Stimulated activated CD4-positive, alpha-beta T cell treated with anti-CD3 and anti-CD28 coated beads, Interleukin-1b, Interleukin-23, amount 100 ng/mL, for 4 hours (primary cell): ENCODE data around the gene ZNF281.
A peak's percentile ranks its signal among the peaks of the same experiment; 100 is the strongest.
"Not testable (repeated sequence)": the region's sequence is repeated elsewhere in the genome, so short reads cannot be mapped to it uniquely, and the experiment has no call there.

Experiments
- DNase-seq, 2 donors: peaks; one replicate each; pipeline ENCODE4 v3.0.0-alpha.2; 2020; ENCODE audit warnings: low read depth in 2 of 2

ZNF281 gene

DNA sequence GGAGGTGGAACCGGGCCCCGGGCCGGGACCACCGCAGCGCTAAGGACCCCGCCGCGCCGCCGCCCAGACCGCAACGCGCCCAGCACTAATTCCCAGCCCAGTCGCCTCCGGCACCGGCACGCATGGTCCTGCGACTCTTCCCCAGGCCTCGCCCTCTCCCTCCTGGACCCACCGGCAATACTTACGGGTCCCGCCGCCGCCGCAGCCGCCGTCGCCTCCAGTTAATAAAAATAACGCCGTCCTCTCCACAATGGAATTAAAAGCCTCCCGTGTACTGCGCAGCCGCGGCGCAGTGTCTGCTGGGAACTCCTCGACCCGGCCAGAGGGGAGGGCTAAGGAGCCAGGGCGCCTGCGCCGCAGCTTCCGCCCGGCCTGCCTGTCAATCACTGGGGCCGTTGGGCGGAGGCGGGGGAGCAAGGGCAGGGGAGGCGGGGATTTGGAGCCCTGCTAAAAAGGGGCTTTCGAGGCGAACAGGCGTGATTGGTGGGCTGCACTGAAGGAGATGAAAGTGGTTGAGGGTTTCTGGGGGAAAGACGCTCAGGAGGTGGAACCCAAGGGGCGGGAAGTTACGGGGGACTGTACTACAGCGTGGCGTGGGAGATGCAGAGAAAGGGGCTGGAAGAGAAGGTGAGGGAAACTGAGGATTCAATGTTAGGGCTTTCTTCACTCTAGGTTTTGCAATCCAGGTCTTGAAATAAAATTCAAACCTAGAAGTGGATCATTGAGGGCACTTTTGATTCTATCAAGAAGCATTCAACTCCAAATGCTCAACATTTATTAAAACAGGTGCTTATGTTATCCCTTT lies at the start of gene ZNF281:
Gene ZNF281 (minus strand): TSS at position 276 of the 805 bp plus-strand sequence. CDS start 331 bp downstream, outside the sequence.
- peak; percentile 89 to 92 for DNase-seq

GRCh38 chr1:200458780-200459179 lies 48.9 kb upstream of the ZNF281 start:
- DNase-seq: no peak

DNA sequence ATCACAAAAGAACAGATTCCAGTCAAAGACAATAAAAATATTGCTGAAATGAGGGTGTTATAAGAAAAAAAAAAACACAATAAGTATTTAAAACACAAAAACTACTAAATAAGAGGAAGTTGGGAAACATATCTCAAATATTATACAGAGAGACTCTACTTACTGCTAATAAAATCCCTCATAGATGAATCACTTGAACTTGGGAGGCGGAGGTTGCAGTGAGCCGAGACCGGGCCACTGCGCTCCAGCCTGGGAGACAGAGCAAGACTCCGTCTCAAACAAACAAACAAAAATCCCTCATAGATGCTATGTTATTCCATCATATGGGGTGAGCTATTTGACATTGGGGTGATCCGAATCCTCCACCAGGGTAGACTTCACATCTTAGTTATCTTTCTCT lies 48.0 kb upstream of the ZNF281 start:
- no peak for DNase-seq

- no peak for DNase-seq
Observed at GRCh38 chr1:200454425-200454824, 44.6 kb upstream of the ZNF281 start.

DNA sequence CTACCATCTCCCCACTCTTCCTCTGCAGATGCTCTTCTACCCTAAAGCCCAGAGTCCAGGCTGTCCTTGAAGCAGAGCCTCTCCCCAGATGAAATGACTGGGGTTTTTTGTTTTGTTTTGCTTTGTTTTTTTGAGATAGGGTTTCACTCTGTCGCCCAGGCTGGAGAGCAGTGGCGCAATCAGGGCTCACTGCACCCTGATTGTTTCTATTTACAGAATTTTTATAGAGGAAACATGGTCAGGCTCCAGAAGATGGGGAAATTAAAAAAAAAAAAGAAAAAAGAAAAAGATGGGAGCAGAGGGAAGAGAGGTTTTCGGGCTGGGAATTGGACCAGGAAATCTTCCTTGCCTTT lies 43.7 kb upstream of the ZNF281 start:
- no peak for DNase-seq

DNA sequence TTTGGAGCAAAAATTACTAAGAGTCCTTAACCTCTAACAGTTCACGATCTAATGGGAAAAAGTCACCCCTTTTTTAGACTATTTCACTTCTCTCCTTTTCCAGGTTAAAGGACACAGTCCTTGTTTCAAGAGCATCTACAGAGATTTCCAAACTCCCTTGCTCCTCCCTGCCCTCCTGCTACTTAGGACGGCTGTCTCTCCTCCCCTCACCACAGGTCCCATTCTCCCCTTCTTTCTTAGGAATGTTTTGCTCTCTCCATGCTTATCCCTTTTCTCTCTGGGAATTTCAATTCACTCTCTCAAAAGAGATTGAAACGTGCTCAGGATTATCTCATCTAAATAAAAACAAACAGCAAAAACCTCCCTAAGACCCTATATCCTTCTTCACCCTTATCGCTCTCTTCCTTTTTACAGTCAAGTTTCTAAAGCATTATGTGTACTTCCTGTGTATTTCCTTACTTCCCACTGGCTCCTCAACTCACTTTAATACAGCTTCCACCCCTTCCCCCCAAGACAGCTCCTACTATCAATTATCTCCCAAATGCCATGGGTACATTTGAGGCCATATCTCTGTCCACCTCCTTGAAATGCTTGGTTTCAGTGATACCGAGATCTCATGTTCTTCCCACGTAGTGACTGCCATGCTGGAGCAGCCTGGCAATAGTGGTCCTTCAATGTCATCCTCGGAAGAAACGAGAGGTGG lies 43.2 kb upstream of the ZNF281 start:
- no peak for DNase-seq

GRCh38 chr1:200448034-200448762 lies 38.4 kb upstream of the ZNF281 start:
- no peak for DNase-seq

- DNase-seq: no peak
Observed at GRCh38 chr1:200445213-200445612, 35.4 kb upstream of the ZNF281 start.

DNA sequence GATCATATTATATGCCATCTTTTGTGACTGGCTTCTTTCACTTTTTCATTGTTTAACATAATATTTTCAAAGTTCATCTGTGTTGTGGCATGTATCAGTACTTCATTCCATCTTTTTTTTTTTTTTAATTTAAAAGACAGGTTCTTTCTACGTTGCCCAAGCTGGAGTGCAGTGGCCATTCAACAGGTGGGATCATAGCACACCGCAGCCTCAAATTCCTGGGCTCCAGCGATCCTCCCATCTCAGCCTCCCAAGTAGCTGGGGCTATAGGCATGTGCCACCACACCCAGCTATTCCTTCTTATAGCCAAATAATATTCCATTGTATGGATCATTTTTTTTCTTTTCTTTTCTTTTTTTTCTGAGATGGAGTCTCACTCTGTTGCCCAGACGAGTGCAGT lies 34.6 kb upstream of the ZNF281 start:
- DNase-seq: no peak

- no peak for DNase-seq
Observed at GRCh38 chr1:200443860-200444259, 34.0 kb upstream of the ZNF281 start.

GRCh38 chr1:200442537-200443156 lies 32.8 kb upstream of the ZNF281 start:
- DNase-seq: no peak

DNA sequence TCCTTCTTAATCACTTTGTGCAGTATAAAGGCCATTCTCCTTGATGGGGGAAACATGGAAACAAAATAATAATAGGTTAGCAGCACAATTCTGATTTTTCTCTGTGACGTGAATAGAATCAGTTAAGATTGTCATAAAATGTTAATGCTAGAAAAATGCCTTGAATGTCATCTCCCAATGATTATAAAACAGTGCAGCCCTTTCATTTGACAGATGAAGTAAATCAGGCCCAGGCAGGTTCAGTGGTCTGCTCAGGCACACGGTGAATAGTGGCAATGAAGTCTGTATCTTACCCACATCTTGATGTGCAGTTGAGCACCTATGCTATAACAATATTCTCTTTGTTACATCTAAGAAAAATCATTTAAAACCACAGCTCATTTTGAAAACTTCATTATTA lies 32.2 kb upstream of the ZNF281 start:
- no peak for DNase-seq

DNA sequence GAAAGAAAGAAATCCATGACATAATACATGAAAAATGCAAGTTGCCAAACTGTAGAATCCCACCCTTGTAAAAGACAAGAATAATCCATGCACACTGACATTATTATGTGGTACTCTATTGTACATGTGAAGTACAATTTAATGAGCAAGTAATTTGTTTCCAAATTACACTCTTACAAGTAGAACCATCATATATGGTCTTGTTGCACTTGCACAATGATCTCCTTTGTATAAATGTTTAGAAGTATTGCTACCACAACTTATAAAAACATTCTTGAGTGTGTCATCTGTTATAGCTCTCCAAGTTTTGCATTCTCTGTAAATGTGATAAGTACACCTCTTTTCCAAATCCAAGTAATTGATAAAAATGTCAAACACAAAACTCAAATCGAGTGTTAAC lies 29.1 kb upstream of the ZNF281 start:
- DNase-seq: no peak

- not testable (repeated sequence) for DNase-seq
Observed at GRCh38 chr1:200438413-200438812, 28.6 kb upstream of the ZNF281 start.

DNA sequence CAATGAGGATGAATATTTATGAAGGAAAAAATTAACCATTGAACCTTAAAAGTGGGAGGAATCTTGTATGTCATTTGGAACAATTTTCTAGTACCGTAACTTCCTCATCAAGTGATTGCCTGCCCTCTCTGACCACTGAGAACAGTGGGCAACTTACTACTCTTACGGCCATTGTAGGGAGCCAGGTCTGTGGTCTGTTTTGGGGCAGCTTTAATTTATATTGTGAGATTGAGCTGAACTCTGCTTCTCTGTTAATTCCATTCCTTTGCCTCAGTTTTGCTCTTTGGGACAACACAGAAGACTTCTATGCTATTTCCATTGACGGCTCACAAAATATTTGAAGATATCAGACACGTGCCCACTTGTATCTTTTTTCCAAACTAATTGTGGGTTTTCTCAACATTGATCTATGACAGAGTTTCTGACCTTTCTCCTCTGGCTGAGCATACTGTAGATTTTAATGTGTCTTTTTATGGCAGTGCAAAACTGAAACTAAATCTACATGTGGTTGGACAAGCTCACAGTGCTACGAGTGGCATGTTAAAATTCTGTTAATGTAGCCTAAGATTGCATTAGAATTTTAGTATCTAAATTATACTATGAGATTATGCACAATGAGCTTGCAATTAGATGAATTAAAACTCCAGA lies 27.8 kb upstream of the ZNF281 start:
- no peak for DNase-seq

DNA sequence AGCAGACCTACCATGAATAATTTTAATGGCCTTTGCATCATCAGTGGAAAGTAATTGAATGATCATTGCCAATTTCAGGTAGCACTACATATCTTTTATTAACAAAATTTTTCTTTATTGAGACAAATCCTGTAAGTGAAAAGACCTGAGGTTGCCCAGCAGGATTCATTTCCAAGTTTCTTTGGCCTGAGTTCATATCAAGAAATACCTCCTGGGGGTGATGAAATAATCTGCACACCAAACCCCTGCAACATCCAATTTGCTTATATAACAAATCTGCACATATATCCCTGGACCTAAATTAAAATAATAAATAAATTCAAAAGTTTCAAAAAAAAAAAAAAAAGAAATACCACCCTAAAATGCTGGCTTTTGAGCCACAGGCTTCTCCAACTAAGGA lies 27.3 kb upstream of the ZNF281 start:
- DNase-seq: no peak

DNA sequence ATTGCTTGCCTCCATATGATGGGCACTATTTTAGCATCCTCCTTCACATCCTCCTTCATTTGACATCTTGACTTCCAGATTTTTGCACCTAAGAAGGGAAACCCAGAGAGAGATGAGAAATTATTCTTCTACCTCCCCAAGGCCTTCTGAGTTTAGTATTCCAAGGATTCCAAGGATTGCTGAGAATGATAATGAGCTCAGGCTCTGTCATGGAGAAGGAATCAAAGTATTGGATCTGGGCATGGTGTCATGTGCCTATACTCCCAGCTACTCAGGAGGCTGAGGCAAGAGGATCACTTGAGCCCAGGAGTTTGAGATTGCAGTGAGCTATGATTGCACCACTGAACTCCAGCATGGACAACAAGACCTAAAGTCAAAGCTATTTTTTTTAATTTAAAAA lies 26.6 kb upstream of the ZNF281 start:
- DNase-seq: no peak

DNA sequence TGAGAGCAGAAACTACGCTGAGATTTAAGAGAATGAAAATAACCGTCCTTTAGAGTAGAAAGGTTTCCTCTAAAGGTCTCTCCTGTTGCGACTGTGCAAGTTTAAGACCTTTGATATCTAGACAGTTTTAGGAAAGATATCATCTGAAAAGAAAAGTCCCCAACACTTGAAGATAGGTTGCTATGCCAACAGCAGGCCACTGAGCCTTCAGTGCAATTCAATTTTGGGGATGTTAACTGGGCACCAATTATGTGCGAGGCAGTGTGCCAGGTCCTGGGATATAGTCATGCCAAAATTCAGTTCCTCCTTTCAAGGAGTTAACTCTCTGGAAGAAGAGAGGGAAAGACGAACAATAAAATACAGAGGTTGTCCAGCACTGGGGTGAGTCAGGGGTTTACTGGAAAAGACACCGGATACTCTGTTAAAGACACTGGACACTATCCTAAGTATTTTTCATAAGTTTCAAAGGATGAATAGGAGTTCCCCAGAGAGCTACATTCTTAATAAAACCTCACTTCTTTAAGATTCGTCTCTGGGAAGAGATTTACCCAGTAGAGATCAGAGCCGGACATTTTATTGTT lies 25.5 kb upstream of the ZNF281 start:
- DNase-seq: no peak

DNA sequence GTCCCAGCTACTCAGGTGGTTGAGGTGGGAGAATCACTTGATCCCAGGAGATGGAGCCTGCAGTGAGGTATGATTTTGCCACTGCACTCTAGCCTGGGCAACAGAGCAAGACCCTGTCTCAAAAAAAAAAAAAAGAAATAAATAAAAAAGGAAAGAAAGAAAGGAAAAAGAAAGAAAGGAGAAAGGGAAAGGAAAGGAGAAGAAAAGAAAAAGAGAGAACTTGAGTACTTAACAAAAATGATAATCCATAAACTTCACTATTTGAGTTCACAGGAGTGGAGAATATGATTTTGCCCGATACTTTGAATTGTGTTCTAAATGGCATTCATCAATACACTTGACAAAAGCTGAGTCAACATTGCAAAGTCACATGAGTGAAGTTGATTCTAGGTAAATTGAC lies 23.8 kb upstream of the ZNF281 start:
- DNase-seq: no peak

GRCh38 chr1:200432586-200432985 lies 22.8 kb upstream of the ZNF281 start:
- DNase-seq: no peak

DNA sequence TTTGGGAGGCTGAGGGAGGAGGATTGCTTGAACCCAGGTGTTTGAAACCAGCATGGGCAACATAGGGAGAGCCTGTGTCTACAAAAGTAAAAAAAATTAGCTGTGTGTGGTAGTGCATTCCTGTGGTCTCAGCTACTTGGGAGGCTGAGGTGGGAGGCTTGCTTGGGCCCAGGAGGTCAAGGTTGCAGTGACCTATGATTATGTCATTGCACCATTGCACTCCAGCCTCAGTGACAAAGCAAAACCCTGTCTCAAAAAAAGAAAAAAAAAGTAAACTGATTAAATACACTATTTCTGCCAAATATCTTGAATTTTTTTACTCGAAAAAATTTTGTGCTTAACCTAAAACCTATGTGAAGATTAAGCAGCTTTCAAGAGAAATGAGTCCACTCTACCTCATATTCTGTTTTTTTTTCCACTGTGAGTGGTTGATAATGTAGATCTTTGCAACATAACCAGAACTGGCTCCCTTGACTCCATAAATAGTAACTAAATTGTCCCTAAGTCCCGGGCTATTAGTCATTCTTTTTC lies 19.4 kb upstream of the ZNF281 start:
- DNase-seq: no peak
